GM18502 (cell line): Measurements from ENCODE around the gene KRTAP4-11.
"Not testable (repeated sequence)": the region's sequence is repeated elsewhere in the genome, so short reads cannot be mapped to it uniquely, and the experiment has no call there.

ENCODE experiments used
- ATAC-seq: cut with Tn5 transposase; IDR thresholded peaks from one replicate; pipeline ENCODE4 v1.9.1; 2021; ENCODE audit warnings: mild to moderate bottlenecking; ENCODE audit not compliant: unreplicated experiment, poor library complexity

Gene KRTAP4-11

GRCh38 chr17:41117846-41118386, at the start of gene KRTAP4-11:
KRTAP4-11 (minus strand) TSS chr17:41118373; CDS start chr17:41118315, 58 bp downstream.
- not testable (repeated sequence) for ATAC-seq

GRCh38 chr17:41167561-41167960, 49.4 kb upstream of the KRTAP4-11 start:
- no peak for ATAC-seq

GRCh38 chr17:41163828-41164227, 45.7 kb upstream of the KRTAP4-11 start:
- ATAC-seq: no peak

- no peak for ATAC-seq
These were observed 42.5 kb upstream of the KRTAP4-11 start, which contains the start of gene KRTAP4-4 for GRCh38 chr17:41160648-41161047. KRTAP4-4 (minus strand) TSS chr17:41160748; CDS start chr17:41160691, 57 bp downstream.

GRCh38 chr17:41160190-41160589, 42.0 kb upstream of the KRTAP4-11 start:
- not testable (repeated sequence) for ATAC-seq

- ATAC-seq: no peak
These were observed 35.7 kb upstream of the KRTAP4-11 start for GRCh38 chr17:41153856-41154255.

- ATAC-seq: no peak
These were observed 33.4 kb upstream of the KRTAP4-11 start for GRCh38 chr17:41151525-41151924.

GRCh38 chr17:41150026-41150425, 31.9 kb upstream of the KRTAP4-11 start:
- no peak for ATAC-seq

GRCh38 chr17:41149652-41149985, 31.4 kb upstream of the KRTAP4-11 start, which contains the start of gene KRTAP4-5:
KRTAP4-5 (minus strand) TSS chr17:41149825; CDS start chr17:41149767, 58 bp downstream.
- no peak for ATAC-seq

GRCh38 chr17:41148971-41149651, 30.9 kb upstream of the KRTAP4-11 start:
- ATAC-seq: not testable (repeated sequence)

- no peak for ATAC-seq
These were observed 29.5 kb upstream of the KRTAP4-11 start for GRCh38 chr17:41147531-41148204.

GRCh38 chr17:41145261-41145660, 27.1 kb upstream of the KRTAP4-11 start:
- ATAC-seq: no peak

GRCh38 chr17:41144846-41145245, 26.7 kb upstream of the KRTAP4-11 start:
- no peak for ATAC-seq

GRCh38 chr17:41141361-41141760, 23.2 kb upstream of the KRTAP4-11 start:
- no peak for ATAC-seq

GRCh38 chr17:41140360-41141131, 22.4 kb upstream of the KRTAP4-11 start, which contains the start of gene KRTAP4-6:
KRTAP4-6 (minus strand) TSS chr17:41140544; CDS start chr17:41140487, 57 bp downstream.
- no peak for ATAC-seq

GRCh38 chr17:41139865-41140264, 21.7 kb upstream of the KRTAP4-11 start:
- not testable (repeated sequence) for ATAC-seq

GRCh38 chr17:41133880-41134735, 15.9 kb upstream of the KRTAP4-11 start:
- no peak for ATAC-seq

- ATAC-seq: no peak
These were observed 13.8 kb upstream of the KRTAP4-11 start for GRCh38 chr17:41131979-41132378.

GRCh38 chr17:41127371-41127770, 9.2 kb upstream of the KRTAP4-11 start:
- no peak for ATAC-seq

- no peak for ATAC-seq
These were observed 8.2 kb upstream of the KRTAP4-11 start for GRCh38 chr17:41126412-41126811.
